ENCODE measurements around the gene PCDHB14. TPM values are rescaled to one million over a fixed set of nuclear protein-coding genes. Genes with fewer than 3 reads are reported as not detected.
A peak's percentile ranks its signal among the peaks of the same experiment; 100 is the strongest.
"Not testable (repeated sequence)": the region's sequence is repeated elsewhere in the genome, so short reads cannot be mapped to it uniquely, and the experiment has no call there.

The PCDHB14 gene
- total RNA-seq, 1 donor from 2014 or later, result 0.23 TPM

- peak; percentile 38 for TF ChIP-seq CTCF (conservative IDR thresholded peaks at IDR 0.05; ENCODE audit: low read depth, low read length)
- no peak for DNase-seq (ENCODE audit: low read depth)
- no peak within 1 kb of the TSS for H3K4me3 ChIP-seq (ENCODE audit: low read depth, low read length)
These were observed 36.1 kb upstream of the PCDHB14 start, which contains the start of gene PCDHB9 for GRCh38 chr5:141186897-141187512. Gene PCDHB9 (plus strand): TSS chr5:141187161. CDS start chr5:141187319, 158 bp downstream.

- H3K4me3 ChIP-seq (ENCODE audit: low read depth, low read length); DNase-seq (ENCODE audit: low read depth): not testable (repeated sequence)
These were observed 34.5 kb upstream of the PCDHB14 start for GRCh38 chr5:141188682-141189081.

GRCh38 chr5:141189131-141189530 is 34.0 kb upstream of the PCDHB14 start:
- DNase-seq (ENCODE audit: low read depth); H3K4me3 ChIP-seq (ENCODE audit: low read depth, low read length): not testable (repeated sequence)

GRCh38 chr5:141192110-141192725 is 30.9 kb upstream of the PCDHB14 start, which contains the start of gene PCDHB10:
Gene PCDHB10 (plus strand): TSS chr5:141192353. CDS start chr5:141192553, 200 bp downstream.
- no peak for DNase-seq (ENCODE audit: low read depth)
- peak; percentile 48 for TF ChIP-seq CTCF (conservative IDR thresholded peaks at IDR 0.05; ENCODE audit: low read depth, low read length)
- no peak within 1 kb of the TSS for H3K4me3 ChIP-seq (ENCODE audit: low read depth, low read length)

- H3K4me3 ChIP-seq (ENCODE audit: low read depth, low read length), result not testable (repeated sequence)
These were observed 28.8 kb upstream of the PCDHB14 start for GRCh38 chr5:141194332-141194731.

GRCh38 chr5:141196363-141196762 is 26.8 kb upstream of the PCDHB14 start:
- no peak overlapping the region for H3K4me3 ChIP-seq (ENCODE audit: low read depth, low read length)
- DNase-seq (ENCODE audit: low read depth), result no peak
- TF ChIP-seq CTCF (conservative IDR thresholded peaks at IDR 0.05; ENCODE audit: low read depth, low read length), result no peak

More at GRCh38 chr5:141194332-141194731, 28.8 kb upstream of the PCDHB14 start:
- DNase-seq (ENCODE audit: low read depth), result not testable (repeated sequence)

- peak; percentile 12 for TF ChIP-seq CTCF (conservative IDR thresholded peaks at IDR 0.05; ENCODE audit: low read depth, low read length)
- H3K4me3 ChIP-seq (ENCODE audit: low read depth, low read length), result no peak within 1 kb of the TSS
- no peak for DNase-seq (ENCODE audit: low read depth)
These were observed 23.5 kb upstream of the PCDHB14 start, which contains the start of gene PCDHB11 for GRCh38 chr5:141199359-141200235. Gene PCDHB11 (plus strand): TSS chr5:141199627. CDS start chr5:141199775, 148 bp downstream.

GRCh38 chr5:141201126-141201525 is 22.0 kb upstream of the PCDHB14 start:
- not testable (repeated sequence) for DNase-seq (ENCODE audit: low read depth); H3K4me3 ChIP-seq (ENCODE audit: low read depth, low read length)

GRCh38 chr5:141201646-141202045 is 21.5 kb upstream of the PCDHB14 start:
- not testable (repeated sequence) for H3K4me3 ChIP-seq (ENCODE audit: low read depth, low read length); DNase-seq (ENCODE audit: low read depth)
